GM12878 (cell line): ENCODE results near the gene SORBS1. TPM values are rescaled to one million over a fixed set of nuclear protein-coding genes. Genes with fewer than 3 reads are reported as not detected.

Source experiments
- ATAC-seq: fragments of 200-7000 bp; cut with Tn5 transposase; 3 replicates; pipeline ENCODE4 v1.9.1; 2020; ENCODE audit warnings: mild to moderate bottlenecking, moderate library complexity
- BruUV-seq: library from RNA; stranded (reverse); fragments of 400-500 nt; replicated peaks from 2 replicates; lab custom pipeline; 2021; lab: Mats Ljungman, UMichigan
- CTCF ChIA-PET: fragments of 300-600 bp; sonication (Branson Sonifier 250); formaldehyde crosslinking; extraction: SDS; loops from one replicate; lab custom pipeline; 2021; ENCODE audit warnings: inconsistent platforms; lab: Yijun Ruan, JAX
- POLR2A ChIA-PET: fragments of 350-600 bp; formaldehyde crosslinking; extraction: SDS; loops from one replicate; lab custom pipeline; 2021; ENCODE audit warnings: inconsistent platforms; lab: Charles Lee
- RAD21 ChIA-PET: fragments of 300-600 bp; sonication (Branson Sonifier 250); formaldehyde crosslinking; loops from one replicate; lab custom pipeline; 2023; ENCODE audit warnings: antibody characterized with exemption; ENCODE audit not compliant: unreplicated experiment; lab: Charles Lee
- SMC1A ChIA-PET: fragments of 300-600 bp; sonication (Branson Sonifier 250); formaldehyde crosslinking; loops from one replicate; lab custom pipeline; 2023; ENCODE audit not compliant: unreplicated experiment, uncharacterized antibody; lab: Charles Lee
- DNase-seq: peaks from one replicate; pipeline ENCODE4 v3.0.0-alpha.2; 2011; ENCODE audit warnings: low read depth, low spot score
- FAIRE-seq: peaks from 3 replicates; lab custom pipeline; 2011; peaks lifted over from hg19 to GRCh38; lab: Jason Lieb, UNC
- H2AFZ ChIP-seq: 2 replicates; pipeline ENCODE4 v1.6.0; 2011; ENCODE audit warnings: low read depth, low read length, control low read depth; ENCODE audit not compliant: control insufficient read depth
- H3K27ac ChIP-seq: 2 replicates; pipeline ENCODE4 v1.5.1; 2011; ENCODE audit warnings: control low read depth; ENCODE audit not compliant: control insufficient read depth, insufficient read depth
- H3K27me3 ChIP-seq, 2 experiments: replicated peaks in 1 of 2; 2 replicates each; pipeline versions ENCODE4 v1.6.0 to v1.6.1; 2011; ENCODE audit warnings: low read length in 1 of 2; ENCODE audit not compliant: control insufficient read depth in 2 of 2, insufficient read depth in 2 of 2
- H3K36me3 ChIP-seq, 2 experiments: 2 replicates each; pipeline ENCODE4 v1.5.1; 2011; ENCODE audit warnings: low read length in 1 of 2; ENCODE audit not compliant: control insufficient read depth in 2 of 2, insufficient read depth in 2 of 2
- H3K4me1 ChIP-seq: 2 replicates; pipeline ENCODE4 v1.6.1; 2011; ENCODE audit warnings: mild to moderate bottlenecking, low read length, moderate library complexity, mixed read lengths; ENCODE audit not compliant: control insufficient read depth, insufficient read depth
- H3K4me2 ChIP-seq: 2 replicates; pipeline ENCODE4 v1.6.0; 2011; ENCODE audit warnings: control low read depth; ENCODE audit not compliant: control insufficient read depth, insufficient read depth
- H3K4me3 ChIP-seq: fragments of 200-600 bp; sonication (generic); 2 replicates; pipeline ENCODE4 v1.5.1; 2016
- H3K79me2 ChIP-seq: 2 replicates; pipeline ENCODE4 v1.6.0; 2011; ENCODE audit warnings: low read length; ENCODE audit not compliant: control insufficient read depth, insufficient read depth
- H3K9ac ChIP-seq: 2 replicates; pipeline ENCODE4 v1.8.0; 2011; ENCODE audit warnings: low read length, control low read depth, mixed read lengths; ENCODE audit not compliant: control insufficient read depth, insufficient read depth
- H3K9me3 ChIP-seq: replicated peaks from 3 replicates; pipeline ENCODE4 v1.5.1; 2011; ENCODE audit warnings: mild to moderate bottlenecking, low read length; ENCODE audit not compliant: control insufficient read depth, insufficient read depth
- H4K20me1 ChIP-seq: 2 replicates; pipeline ENCODE4 v1.6.0; 2011; ENCODE audit not compliant: control insufficient read depth, insufficient read depth
- ATF7 ChIP-seq: fragments of 450-650 bp; IDR thresholded peaks from 2 replicates; pipeline ENCODE4 v1.6.1; 2016; ENCODE audit warnings: low read depth, mild to moderate bottlenecking
- E2F8 ChIP-seq: fragments of 450-650 bp; IDR thresholded peaks from 2 replicates; pipeline ENCODE4 v1.6.1; 2018; ENCODE audit warnings: mild to moderate bottlenecking, low read depth, moderate library complexity; ENCODE audit not compliant: partially characterized antibody
- HSF1 ChIP-seq: fragments of 150-350 bp; IDR thresholded peaks from 2 replicates; pipeline ENCODE4 v1.6.1; 2014; ENCODE audit warnings: mild to moderate bottlenecking, low read depth, low read length
- JUND ChIP-seq: IDR thresholded peaks from 2 replicates; pipeline ENCODE4 v1.6.1; 2012; ENCODE audit warnings: low read depth, mild to moderate bottlenecking, low read length, improper control_type of control experiment, moderate library complexity
- KLF5 ChIP-seq: fragments of 450-650 bp; IDR thresholded peaks from 2 replicates; pipeline ENCODE4 v1.6.1; 2014; ENCODE audit warnings: mild to moderate bottlenecking; ENCODE audit not compliant: partially characterized antibody
- NR2C2 ChIP-seq: IDR thresholded peaks from 2 replicates; pipeline ENCODE4 v1.6.1; 2011; ENCODE audit warnings: borderline replicate concordance, low read depth; ENCODE audit not compliant: control insufficient read depth, insufficient read length
- SP1 ChIP-seq: IDR thresholded peaks from one replicate; pipeline ENCODE4 v1.6.1; 2011; ENCODE audit warnings: low read depth, low read length
- SPI1 ChIP-seq: IDR thresholded peaks from 2 replicates; pipeline ENCODE4 v1.6.1; 2011; ENCODE audit warnings: low read depth, mild to moderate bottlenecking, low read length, moderate library complexity, borderline replicate concordance; ENCODE audit not compliant: insufficient read depth
- TCF7 ChIP-seq: IDR thresholded peaks from 2 replicates; pipeline ENCODE4 v1.6.1; 2014; ENCODE audit warnings: antibody characterized with exemption, borderline replicate concordance
- ZNF217 ChIP-seq: fragments of 450-650 bp; IDR thresholded peaks from 2 replicates; pipeline ENCODE4 v1.6.1; 2017; ENCODE audit warnings: antibody characterized with exemption, mild to moderate bottlenecking
- ZNF274 ChIP-seq: IDR thresholded peaks from one replicate; pipeline ENCODE4 v1.8.0; 2011; ENCODE audit not compliant: insufficient read length, insufficient read depth
- WGBS: methylation state at CpG from one replicate; pipeline ENCODE4 v1.1.6; 2016; ENCODE audit warnings: low lambda C conversion rate; ENCODE audit not compliant: insufficient replicate concordance, insufficient coverage; ENCODE audit errors: missing lambda C conversion rate; 5-methylcytosine and 5-hydroxymethylcytosine counted together
- in situ Hi-C: fragments of 300-500 bp; cut with MboI; formaldehyde crosslinking; loops from 9 replicates; pipeline ENCODE4 v1.14.3; 2018; ENCODE audit warnings: mixed read lengths
- intact Hi-C: fragments of 100-400 bp; cut with micrococcal nuclease; formaldehyde crosslinking; loops from one replicate; pipeline ENCODE4 v1.14.2; 2022; ENCODE audit not compliant: unreplicated experiment
- polyA plus RNA-seq, 11 experiments: library from polyadenylated mRNA; depleted of rRNA in 4 of 11; unstranded in 6 of 11; stranded (reverse) in 5 of 11; fragments of >200 nt; fragmentation: Nextera tagmentation in 4 of 11; fragmentation: Illumina TruSeq in 1 of 11; extraction: Ambion mirVana in 4 of 11; extraction: Trizol in 1 of 11; gene quantifications; 1 replicate in 1 of 11; 2 replicates in 10 of 11; pipeline versions ENCODE4 v1.2.1 to v1.2.3, GENCODE V29; 2011 to 2016; ENCODE audit warnings: inconsistent platforms in 2 of 11, missing spikeins in 2 of 11, low read depth in 1 of 11
- total RNA-seq, 4 experiments: library from RNA; depleted of rRNA in 3 of 4; stranded (reverse); fragments of >200 nt in 3 of 4; fragmentation: Illumina TruSeq in 1 of 4; extraction: Trizol in 1 of 4; gene quantifications; 2 replicates each; pipeline versions ENCODE4 v1.2.1 to v1.2.3, GENCODE V29; 2013 to 2021
- TF ChIP-seq, protein P1 (sequence below): fragments of 450-650 bp; IDR thresholded peaks from 2 replicates; pipeline ENCODE4 v1.6.1; 2017; ENCODE audit warnings: borderline replicate concordance
- TF ChIP-seq, protein P2 (sequence below): IDR thresholded peaks from 2 replicates; pipeline ENCODE4 v1.6.1; 2012; ENCODE audit warnings: low read depth, low read length, improper control_type of control experiment
- TF ChIP-seq, protein P3 (sequence below): IDR thresholded peaks from 2 replicates; pipeline ENCODE4 v1.6.1; 2012; ENCODE audit warnings: low read length, inconsistent platforms

SORBS1 gene
- total and polyA plus RNA-seq, 10 of the 15 experiments (the other 5 are each of a cell fraction or from before 2014, with no cell fraction given), result 0.13 to 0.75 (median 0.39) TPM

GRCh38 chr10:95312257-95312656, 248.9 kb downstream of the SORBS1 start:
- intact Hi-C loops, result no loop called here

More at GRCh38 chr10:95312257-95312656, 248.9 kb downstream of the SORBS1 start:
- H3K9me3 ChIP-seq, result no peaks in the 10 kb centered on the region
- H3K4me2 ChIP-seq, result no peak overlapping the region
- RAD21 ChIA-PET, result no interaction called here
- POLR2A ChIA-PET, result no interaction called here
- no peak overlapping the region for H2AFZ ChIP-seq
- CTCF ChIA-PET, result interaction anchor here (1.8 kb wide), 1 partner anchor 24 kb away, joined by 4 read pairs; no protein-coding TSS in a partner anchor
- no peak for FAIRE-seq
- WGBS, result 80% methylated on average over 6 of the region's 6 CpGs
- no peaks in the 10 kb centered on the region for H4K20me1 ChIP-seq
- H3K9ac ChIP-seq, result no peak overlapping the region
- TF ChIP-seq, protein P1, sequence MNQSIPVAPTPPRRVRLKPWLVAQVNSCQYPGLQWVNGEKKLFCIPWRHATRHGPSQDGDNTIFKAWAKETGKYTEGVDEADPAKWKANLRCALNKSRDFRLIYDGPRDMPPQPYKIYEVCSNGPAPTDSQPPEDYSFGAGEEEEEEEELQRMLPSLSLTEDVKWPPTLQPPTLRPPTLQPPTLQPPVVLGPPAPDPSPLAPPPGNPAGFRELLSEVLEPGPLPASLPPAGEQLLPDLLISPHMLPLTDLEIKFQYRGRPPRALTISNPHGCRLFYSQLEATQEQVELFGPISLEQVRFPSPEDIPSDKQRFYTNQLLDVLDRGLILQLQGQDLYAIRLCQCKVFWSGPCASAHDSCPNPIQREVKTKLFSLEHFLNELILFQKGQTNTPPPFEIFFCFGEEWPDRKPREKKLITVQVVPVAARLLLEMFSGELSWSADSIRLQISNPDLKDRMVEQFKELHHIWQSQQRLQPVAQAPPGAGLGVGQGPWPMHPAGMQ, result no peak
- TF ChIP-seq ZNF217 (no peak), E2F8 (no peak), ZNF274 (no peak), JUND (no peak), NR2C2 (no peak), TCF7 (no peak), ATF7 (no peak), KLF5 (no peak), HSF1 (no peak), SPI1 (no peak), SP1 (no peak)
- TF ChIP-seq, protein P2, sequence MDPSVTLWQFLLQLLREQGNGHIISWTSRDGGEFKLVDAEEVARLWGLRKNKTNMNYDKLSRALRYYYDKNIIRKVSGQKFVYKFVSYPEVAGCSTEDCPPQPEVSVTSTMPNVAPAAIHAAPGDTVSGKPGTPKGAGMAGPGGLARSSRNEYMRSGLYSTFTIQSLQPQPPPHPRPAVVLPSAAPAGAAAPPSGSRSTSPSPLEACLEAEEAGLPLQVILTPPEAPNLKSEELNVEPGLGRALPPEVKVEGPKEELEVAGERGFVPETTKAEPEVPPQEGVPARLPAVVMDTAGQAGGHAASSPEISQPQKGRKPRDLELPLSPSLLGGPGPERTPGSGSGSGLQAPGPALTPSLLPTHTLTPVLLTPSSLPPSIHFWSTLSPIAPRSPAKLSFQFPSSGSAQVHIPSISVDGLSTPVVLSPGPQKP, result no peak
- TF ChIP-seq, protein P3, sequence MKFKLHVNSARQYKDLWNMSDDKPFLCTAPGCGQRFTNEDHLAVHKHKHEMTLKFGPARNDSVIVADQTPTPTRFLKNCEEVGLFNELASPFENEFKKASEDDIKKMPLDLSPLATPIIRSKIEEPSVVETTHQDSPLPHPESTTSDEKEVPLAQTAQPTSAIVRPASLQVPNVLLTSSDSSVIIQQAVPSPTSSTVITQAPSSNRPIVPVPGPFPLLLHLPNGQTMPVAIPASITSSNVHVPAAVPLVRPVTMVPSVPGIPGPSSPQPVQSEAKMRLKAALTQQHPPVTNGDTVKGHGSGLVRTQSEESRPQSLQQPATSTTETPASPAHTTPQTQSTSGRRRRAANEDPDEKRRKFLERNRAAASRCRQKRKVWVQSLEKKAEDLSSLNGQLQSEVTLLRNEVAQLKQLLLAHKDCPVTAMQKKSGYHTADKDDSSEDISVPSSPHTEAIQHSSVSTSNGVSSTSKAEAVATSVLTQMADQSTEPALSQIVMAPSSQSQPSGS, result no peak
- TF ChIP-seq, all 136 proteins: peak for 0
- Histone ChIP-seq H3K27ac (no peak overlapping the region), H3K27me3 (no peaks in the 10 kb centered on the region), H3K79me2 (no peaks in the 10 kb centered on the region), H3K36me3 (no peaks in the 10 kb centered on the region), H3K4me1 (peaks cover 25% of the 10 kb centered on the region), H3K4me3 (no peak overlapping the region)
- DNase-seq, result no peak
- ATAC-seq, result no peak
- no TSS peak for BruUV-seq
- in situ Hi-C loops, result no loop called here
- SMC1A ChIA-PET, result interaction anchor here (1.1 kb wide), 1 partner anchor 67 kb away, joined by 3 read pairs; no protein-coding TSS in a partner anchor
